Smooth muscle cell (in vitro differentiated cells): ENCODE data around the gene NOL4L. TPM values are rescaled to one million over a fixed set of nuclear protein-coding genes. Genes with fewer than 3 reads are reported as not detected.

Experiments
- DNase-seq: peaks from one replicate; lab custom pipeline; 2025; ENCODE audit not compliant: unreplicated experiment; lab: John Stamatoyannopoulos, UW
- H2AFZ ChIP-seq: fragments of 200-600 bp; sonication (generic); 2 replicates; pipeline ENCODE4 v1.6.0; 2016; ENCODE audit warnings: antibody characterized with exemption, low read depth, mild to moderate bottlenecking
- H3F3A ChIP-seq: fragments of 200-600 bp; sonication (generic); 2 replicates; pipeline ENCODE4 v1.6.0; 2017; ENCODE audit warnings: antibody characterized with exemption, low read depth
- H3K27ac ChIP-seq: fragments of 200-600 bp; sonication (generic); 2 replicates; pipeline ENCODE4 v1.5.1; 2016; ENCODE audit warnings: low read depth, mild to moderate bottlenecking
- H3K27me3 ChIP-seq: fragments of 200-600 bp; sonication (generic); 2 replicates; pipeline ENCODE4 v1.6.1; 2016; ENCODE audit warnings: low read depth, mild to moderate bottlenecking
- H3K36me3 ChIP-seq: fragments of 200-600 bp; sonication (generic); 2 replicates; pipeline ENCODE4 v1.5.1; 2016; ENCODE audit warnings: low read depth
- H3K4me1 ChIP-seq: fragments of 200-600 bp; sonication (generic); 2 replicates; pipeline ENCODE4 v1.5.1; 2016; ENCODE audit warnings: low read depth
- H3K4me2 ChIP-seq: fragments of 200-600 bp; sonication (generic); 2 replicates; pipeline ENCODE4 v1.6.0; 2016; ENCODE audit warnings: mild to moderate bottlenecking
- H3K4me3 ChIP-seq: fragments of 200-600 bp; sonication (generic); 2 replicates; pipeline ENCODE4 v1.5.1; 2016; ENCODE audit warnings: mild to moderate bottlenecking
- H3K79me2 ChIP-seq: fragments of 200-600 bp; sonication (generic); 2 replicates; pipeline ENCODE4 v1.6.0; 2016; ENCODE audit warnings: low read depth, mild to moderate bottlenecking
- H3K9ac ChIP-seq: fragments of 200-600 bp; sonication (generic); 2 replicates; pipeline ENCODE4 v1.6.0; 2016; ENCODE audit warnings: low read depth
- H3K9me3 ChIP-seq: fragments of 200-600 bp; sonication (generic); replicated peaks from 2 replicates; pipeline ENCODE4 v1.5.1; 2016; ENCODE audit warnings: low read depth
- H4K20me1 ChIP-seq: fragments of 200-600 bp; sonication (generic); 2 replicates; pipeline ENCODE4 v1.6.0; 2016; ENCODE audit warnings: low read depth
- CTCF ChIP-seq: fragments of 200-600 bp; sonication (generic); IDR thresholded peaks from 2 replicates; pipeline ENCODE4 v1.5.1; 2017; ENCODE audit warnings: borderline replicate concordance, mild to moderate bottlenecking, antibody characterized with exemption; ENCODE audit not compliant: insufficient read depth, poor library complexity, severe bottlenecking
- WGBS: methylation state at CpG from one replicate; pipeline ENCODE4 v1.1.7; 2016; ENCODE audit warnings: low lambda C conversion rate; 5-methylcytosine and 5-hydroxymethylcytosine counted together
- polyA plus RNA-seq: library from polyadenylated mRNA; unstranded; fragments of >200 nt; fragmentation: Nextera tagmentation; extraction: Ambion mirVana; gene quantifications from 2 replicates; pipeline ENCODE4 v1.2.1, GENCODE V29; 2016
- total RNA-seq: library from RNA; depleted of rRNA; stranded (reverse); fragments of >200 nt; gene quantifications from 2 replicates; pipeline ENCODE4 v1.2.3, GENCODE V29; 2014

The NOL4L gene
- total and polyA plus RNA-seq, 2 experiments from 2014 or later, result 26.0 to 26.2 TPM

- H3K27ac ChIP-seq, result no peak overlapping the region
- H2AFZ ChIP-seq, result no peak overlapping the region
- no peak overlapping the region for H3K4me2 ChIP-seq
- peaks cover 82% of the 10 kb centered on the region for H4K20me1 ChIP-seq
- peaks cover 15% of the 10 kb centered on the region for H3K79me2 ChIP-seq
- no peak for TF ChIP-seq CTCF
- H3K36me3 ChIP-seq, result peaks cover 13% of the 10 kb centered on the region
- H3K4me3 ChIP-seq, result no peak overlapping the region
- no peaks in the 10 kb centered on the region for H3K9me3 ChIP-seq
- H3K27me3 ChIP-seq, result no peaks in the 10 kb centered on the region
- no peaks in the 10 kb centered on the region for H3K4me1 ChIP-seq
- 99% methylated on average over 7 of the region's 7 CpGs for WGBS
- peaks cover 15% of the 10 kb centered on the region for H3F3A ChIP-seq
- no peak for DNase-seq
- H3K9ac ChIP-seq, result no peak overlapping the region
Measured at GRCh38 chr20:32436968-32437367, 148.2 kb downstream of the NOL4L start.

DNA sequence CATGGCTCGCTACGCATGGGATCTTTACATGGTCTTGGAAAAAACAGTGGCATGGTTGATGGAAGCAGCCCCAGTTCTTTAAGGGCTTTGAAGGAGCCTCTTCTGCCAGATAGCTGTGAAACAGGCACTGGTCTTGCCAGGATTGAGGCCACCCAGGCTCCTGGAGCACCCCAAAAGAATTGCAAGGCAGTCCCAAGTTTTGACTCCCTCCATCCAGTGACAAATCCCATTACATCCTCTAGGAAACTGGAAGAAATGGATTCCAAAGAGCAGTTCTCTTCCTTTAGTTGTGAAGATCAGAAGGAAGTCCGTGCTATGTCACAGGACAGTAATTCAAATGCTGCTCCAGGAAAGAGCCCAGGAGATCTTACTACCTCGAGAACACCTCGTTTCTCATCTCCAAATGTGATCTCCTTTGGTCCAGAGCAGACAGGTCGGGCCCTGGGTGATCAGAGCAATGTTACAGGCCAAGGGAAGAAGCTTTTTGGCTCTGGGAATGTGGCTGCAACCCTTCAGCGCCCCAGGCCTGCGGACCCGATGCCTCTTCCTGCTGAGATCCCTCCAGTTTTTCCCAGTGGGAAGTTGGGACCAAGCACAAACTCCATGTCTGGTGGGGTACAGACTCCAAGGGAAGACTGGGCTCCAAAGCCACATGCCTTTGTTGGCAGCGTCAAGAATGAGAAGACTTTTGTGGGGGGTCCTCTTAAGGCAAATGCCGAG is 148.8 kb downstream of the NOL4L start:
- Histone ChIP-seq H3K27ac (no peak overlapping the region), H2AFZ (no peak overlapping the region), H4K20me1 (peaks cover 84% of the 10 kb centered on the region), H3K9me3 (no peaks in the 10 kb centered on the region), H3K79me2 (peaks cover 15% of the 10 kb centered on the region), H3K36me3 (peaks cover 13% of the 10 kb centered on the region), H3F3A (peaks cover 22% of the 10 kb centered on the region), H3K9ac (no peak overlapping the region), H3K27me3 (no peaks in the 10 kb centered on the region), H3K4me3 (no peak overlapping the region), H3K4me1 (no peaks in the 10 kb centered on the region), H3K4me2 (no peak overlapping the region)
- no peak for DNase-seq
- 93% methylated on average over 11 of the region's 11 CpGs for WGBS
- no peak for TF ChIP-seq CTCF

- no peak overlapping the region for H3K9ac ChIP-seq
- H3K4me1 ChIP-seq, result no peaks in the 10 kb centered on the region
- H3K4me3 ChIP-seq, result no peak overlapping the region
- TF ChIP-seq CTCF, result no peak
- H4K20me1 ChIP-seq, result peaks cover 84% of the 10 kb centered on the region
- H3K79me2 ChIP-seq, result peaks cover 14% of the 10 kb centered on the region
- H3K27ac ChIP-seq, result no peak overlapping the region
- no peaks in the 10 kb centered on the region for H3K9me3 ChIP-seq
- no peak overlapping the region for H3K4me2 ChIP-seq
- H3K27me3 ChIP-seq, result no peaks in the 10 kb centered on the region
- H2AFZ ChIP-seq, result no peak overlapping the region
- WGBS, result 95% methylated on average over 12 of the region's 12 CpGs
- peaks cover 27% of the 10 kb centered on the region for H3F3A ChIP-seq
- no peak for DNase-seq
- H3K36me3 ChIP-seq, result peaks cover 13% of the 10 kb centered on the region
Measured at GRCh38 chr20:32435449-32436107, 149.6 kb downstream of the NOL4L start.
